Rectal smooth muscle tissue (tissue), 1 donor: ENCODE data around the gene WDR33.

ENCODE experiments used
- H3K27ac ChIP-seq: one replicate; pipeline ENCODE4 v1.7.0; 2013; ENCODE audit warnings: low read depth, low read length, inconsistent platforms
- H3K27me3 ChIP-seq: one replicate; pipeline ENCODE4 v1.7.0; 2013; ENCODE audit warnings: low read length; ENCODE audit not compliant: control insufficient read depth, insufficient read depth
- H3K36me3 ChIP-seq: one replicate; pipeline ENCODE4 v1.7.0; 2013; ENCODE audit warnings: low read length; ENCODE audit not compliant: control insufficient read depth, insufficient read depth
- H3K4me1 ChIP-seq: one replicate; pipeline ENCODE4 v1.7.0; 2013; ENCODE audit warnings: low read length; ENCODE audit not compliant: control insufficient read depth, insufficient read depth
- H3K4me3 ChIP-seq: one replicate; pipeline ENCODE4 v1.7.0; 2013; ENCODE audit warnings: low read length
- H3K9ac ChIP-seq: one replicate; pipeline ENCODE4 v1.7.0; 2013; ENCODE audit warnings: low read length

Gene WDR33

DNA sequence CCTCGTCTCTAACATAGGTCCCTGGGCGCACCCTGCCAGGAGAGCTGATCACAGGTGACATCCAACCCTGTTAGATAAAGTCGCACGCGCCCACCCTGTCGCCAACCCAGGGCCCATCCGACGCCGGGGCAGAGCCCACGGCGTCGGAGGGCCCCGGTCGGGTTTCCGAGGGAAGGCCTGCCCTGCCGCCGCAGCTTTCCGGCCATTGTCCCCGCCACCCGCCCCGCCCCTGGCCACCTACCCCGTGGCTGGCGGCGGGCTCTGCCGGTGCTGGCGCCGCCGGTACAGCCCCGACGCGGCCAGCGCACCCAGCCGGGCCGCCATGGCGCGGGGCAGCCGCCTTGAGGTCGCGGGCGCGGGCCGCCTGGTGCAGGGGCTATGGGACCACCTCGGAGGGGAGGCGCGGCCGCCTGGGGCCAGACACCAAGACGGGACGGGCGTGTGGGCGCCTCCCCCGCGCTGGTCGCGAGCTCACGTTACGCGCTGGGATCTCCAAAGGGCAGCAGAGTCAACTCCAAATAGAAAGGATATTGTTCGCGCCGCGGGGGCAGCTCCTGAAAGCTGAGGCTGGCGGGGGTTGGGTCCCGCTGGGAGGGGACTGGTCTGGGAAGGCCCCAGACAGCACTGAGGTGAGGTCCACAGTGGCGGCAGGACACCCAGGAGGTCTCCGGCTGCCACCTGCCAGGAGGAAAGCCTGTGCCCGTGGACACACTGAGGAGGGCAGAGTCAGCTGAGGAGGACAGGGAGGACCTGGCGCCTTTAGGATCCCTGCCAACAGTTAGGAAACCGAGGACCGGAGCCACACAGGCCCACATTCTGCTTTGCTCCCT, 146.7 kb downstream of the WDR33 start:
- Histone ChIP-seq H3K4me1 (peaks cover 62% of the 10 kb centered on the region), H3K36me3 (no peaks in the 10 kb centered on the region), H3K4me3 (peak overlapping the region; percentile 46), H3K27me3 (no peaks in the 10 kb centered on the region), H3K9ac (peak overlapping the region; percentile 19), H3K27ac (peak overlapping the region; percentile 75)

DNA sequence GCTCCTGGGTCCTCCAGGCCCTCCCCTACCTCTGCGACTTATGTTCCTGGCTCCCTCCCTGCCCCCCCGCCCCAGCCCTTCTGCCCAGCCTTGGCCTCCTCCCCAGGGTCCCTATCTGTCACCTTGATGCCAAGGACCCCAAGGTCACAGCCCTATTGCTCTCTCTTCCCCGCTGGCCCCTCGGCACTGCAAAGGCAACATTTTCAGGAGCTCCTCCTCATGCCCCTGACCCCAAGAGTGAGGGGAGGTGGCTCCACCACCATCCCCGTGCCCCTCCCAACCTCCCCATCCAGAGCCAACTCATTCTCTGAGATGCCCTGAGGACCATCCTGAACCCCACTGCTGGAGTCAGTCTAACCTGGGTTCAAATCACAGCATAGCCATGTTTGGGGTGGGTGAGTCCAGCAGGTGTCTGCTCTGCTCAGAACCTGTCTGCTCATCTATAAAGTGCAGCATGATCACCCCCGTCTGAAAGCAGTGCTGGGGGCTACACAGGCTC, 147.4 kb downstream of the WDR33 start:
- Histone ChIP-seq H3K36me3 (no peaks in the 10 kb centered on the region), H3K27ac (peak overlapping the region; percentile 75), H3K4me1 (peaks cover 68% of the 10 kb centered on the region), H3K9ac (no peak overlapping the region), H3K4me3 (peak overlapping the region; percentile 28), H3K27me3 (no peaks in the 10 kb centered on the region)

DNA sequence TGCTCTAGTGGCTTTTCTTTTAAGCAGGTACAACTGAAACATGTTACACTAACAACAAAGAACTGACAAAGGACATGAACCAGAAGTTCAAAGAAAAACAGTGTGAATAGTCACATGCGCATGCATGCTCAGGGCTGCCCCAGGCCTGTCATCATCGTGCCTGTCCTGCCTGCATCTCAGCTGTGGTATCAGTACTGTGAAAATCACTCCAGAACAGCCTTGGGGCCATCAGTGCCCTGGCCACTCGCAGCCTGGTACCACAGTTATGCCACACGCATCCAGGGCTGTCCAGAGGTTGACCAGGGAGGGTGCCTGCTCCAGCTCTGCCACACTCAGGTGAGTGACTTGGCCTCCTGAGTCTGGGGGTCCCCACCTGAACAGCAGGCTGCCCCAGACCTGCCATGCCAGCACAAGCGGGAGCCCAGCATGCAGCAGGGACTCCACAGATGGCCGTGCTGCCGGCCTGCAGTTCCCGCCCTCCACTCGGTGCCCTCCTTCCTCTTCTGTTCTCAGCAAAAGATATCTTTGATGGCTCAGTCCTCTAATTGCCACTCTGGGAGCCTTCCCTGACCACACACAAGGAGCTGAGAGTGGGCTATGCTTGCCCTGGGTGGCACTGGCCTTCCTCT, 147.9 kb downstream of the WDR33 start:
- Histone ChIP-seq H3K27me3 (no peaks in the 10 kb centered on the region), H3K9ac (no peak overlapping the region), H3K4me1 (peaks cover 74% of the 10 kb centered on the region), H3K27ac (peak overlapping the region; percentile 75), H3K36me3 (no peaks in the 10 kb centered on the region), H3K4me3 (peak overlapping the region; percentile 43)

DNA sequence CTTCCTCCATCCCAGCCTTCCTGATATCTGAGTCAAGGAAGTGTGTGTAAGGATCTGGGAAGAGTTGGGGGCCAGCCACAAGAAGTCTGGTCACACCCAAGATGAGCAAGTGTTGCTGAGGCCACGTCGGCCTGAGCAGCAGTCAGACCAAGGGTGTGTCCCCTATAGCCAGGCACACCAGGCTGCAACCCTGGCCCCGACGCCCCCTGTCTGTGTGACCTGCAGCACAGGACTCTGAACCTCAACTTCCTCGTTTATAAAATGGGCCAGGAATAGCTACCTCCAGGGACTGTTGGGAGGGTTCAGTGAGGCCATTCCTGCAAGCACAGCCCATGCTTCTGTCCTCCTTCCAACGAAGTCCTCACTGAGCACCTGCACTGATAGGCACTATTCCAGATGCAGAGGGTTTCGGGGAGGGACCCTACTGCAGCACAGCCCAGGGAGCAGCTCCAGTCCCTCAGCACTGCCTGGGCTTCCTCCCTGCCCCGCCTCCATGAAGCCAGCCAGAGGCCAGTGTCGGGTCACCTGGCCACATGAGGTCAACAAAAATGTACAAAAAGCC, 148.9 kb downstream of the WDR33 start:
- Histone ChIP-seq H3K36me3 (peaks cover under 1% of the 10 kb centered on the region), H3K4me1 (peaks cover 81% of the 10 kb centered on the region), H3K4me3 (no peak overlapping the region), H3K27me3 (no peaks in the 10 kb centered on the region), H3K27ac (peak overlapping the region; percentile 99), H3K9ac (no peak overlapping the region)

DNA sequence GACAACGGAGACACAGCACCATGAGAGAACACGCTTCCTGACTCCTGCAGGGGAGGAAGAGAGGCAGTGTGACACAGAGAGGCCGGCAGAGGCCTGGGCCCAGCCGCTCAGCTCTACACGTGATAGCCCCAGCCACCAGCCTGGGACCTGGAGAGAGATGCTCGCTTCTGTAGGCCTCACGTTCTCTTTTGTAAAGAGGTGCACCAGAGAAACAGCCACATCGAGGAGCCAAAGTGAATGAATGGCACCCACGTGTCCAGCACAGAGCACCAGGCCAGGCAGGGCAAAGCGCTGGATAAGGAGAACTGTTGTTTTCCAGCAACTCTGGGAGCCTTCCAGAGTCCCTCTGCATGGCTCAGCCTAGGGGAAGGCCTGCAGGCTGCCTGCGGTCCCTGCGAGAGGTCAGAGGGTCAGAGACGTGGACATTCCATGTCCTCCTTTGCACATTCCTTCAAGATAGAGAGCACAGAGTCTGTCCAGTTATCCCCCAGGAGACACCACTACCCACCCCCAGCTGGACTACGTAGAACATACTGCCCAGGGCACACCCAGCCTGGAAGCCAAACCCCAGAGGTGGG, 149.8 kb downstream of the WDR33 start:
- Histone ChIP-seq H3K36me3 (peaks cover 5% of the 10 kb centered on the region), H3K4me3 (peak overlapping the region; percentile 19), H3K4me1 (peaks cover 79% of the 10 kb centered on the region), H3K9ac (no peak overlapping the region), H3K27ac (peak overlapping the region; percentile 99), H3K27me3 (no peaks in the 10 kb centered on the region)

DNA sequence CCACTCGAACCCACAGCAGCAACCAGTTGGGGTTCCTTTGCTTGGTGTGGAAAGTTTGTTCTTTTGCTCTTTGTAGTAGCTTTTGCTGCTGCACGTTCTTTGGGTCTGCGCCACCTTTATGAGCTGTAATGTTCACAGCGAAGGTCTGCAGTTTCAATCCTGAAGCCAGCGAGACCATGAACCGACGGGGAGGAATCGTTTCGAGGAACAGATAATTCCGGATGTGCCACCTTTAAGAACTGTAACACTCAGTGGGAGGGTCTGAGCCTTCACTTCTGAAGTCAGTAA, 150.7 kb downstream of the WDR33 start:
- Histone ChIP-seq H3K27me3 (no peaks in the 10 kb centered on the region), H3K4me1 (peaks cover 80% of the 10 kb centered on the region), H3K4me3 (no peak overlapping the region), H3K27ac (peak overlapping the region; percentile 99), H3K9ac (no peak overlapping the region), H3K36me3 (peaks cover 5% of the 10 kb centered on the region)

DNA sequence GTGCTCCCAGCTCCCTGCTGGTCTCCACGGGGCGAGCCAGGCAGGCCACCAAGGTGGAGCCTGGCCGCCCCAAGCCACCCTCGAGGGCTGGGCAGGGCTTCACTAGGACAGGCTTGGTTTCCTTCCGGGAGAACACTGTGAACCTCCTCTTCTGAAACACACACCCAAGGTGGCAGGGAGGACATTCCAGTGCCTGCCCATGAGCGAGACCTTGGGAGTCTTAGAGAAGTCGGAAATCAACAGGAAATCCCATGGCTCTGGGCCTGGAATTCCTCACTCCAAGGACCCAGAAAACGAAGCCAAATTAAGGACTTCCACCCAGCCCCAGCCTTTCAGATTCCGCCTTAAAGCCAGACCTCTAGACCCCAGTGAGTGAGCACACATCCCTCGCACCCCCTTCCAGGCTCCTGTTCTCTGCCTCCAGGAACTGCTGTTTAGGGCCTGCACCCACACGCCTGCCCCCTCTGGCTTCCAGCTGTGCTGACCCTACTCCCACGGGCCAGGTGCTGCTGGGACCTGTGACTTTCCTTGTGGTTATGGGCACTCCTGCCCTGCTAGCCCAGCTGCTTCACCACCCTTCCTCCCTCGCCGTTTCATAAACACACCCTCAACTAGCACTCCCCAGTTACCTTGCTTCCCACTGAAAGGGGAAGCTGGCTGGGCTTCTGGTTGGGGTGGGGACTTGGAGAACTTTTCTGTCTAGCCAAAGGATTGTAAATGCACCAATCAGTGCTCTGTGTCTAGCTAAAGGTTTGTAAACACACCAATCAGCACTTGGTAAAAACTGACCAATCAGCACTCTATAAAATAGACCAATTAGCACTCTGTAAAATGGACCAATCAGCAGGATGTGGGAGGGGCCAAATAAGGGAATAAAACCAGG, 151.3 kb downstream of the WDR33 start:
- Histone ChIP-seq H3K4me3 (peak overlapping the region; percentile 45), H3K27me3 (no peaks in the 10 kb centered on the region), H3K36me3 (peaks cover 5% of the 10 kb centered on the region), H3K27ac (peak overlapping the region; percentile 99), H3K9ac (no peak overlapping the region), H3K4me1 (peaks cover 80% of the 10 kb centered on the region)

DNA sequence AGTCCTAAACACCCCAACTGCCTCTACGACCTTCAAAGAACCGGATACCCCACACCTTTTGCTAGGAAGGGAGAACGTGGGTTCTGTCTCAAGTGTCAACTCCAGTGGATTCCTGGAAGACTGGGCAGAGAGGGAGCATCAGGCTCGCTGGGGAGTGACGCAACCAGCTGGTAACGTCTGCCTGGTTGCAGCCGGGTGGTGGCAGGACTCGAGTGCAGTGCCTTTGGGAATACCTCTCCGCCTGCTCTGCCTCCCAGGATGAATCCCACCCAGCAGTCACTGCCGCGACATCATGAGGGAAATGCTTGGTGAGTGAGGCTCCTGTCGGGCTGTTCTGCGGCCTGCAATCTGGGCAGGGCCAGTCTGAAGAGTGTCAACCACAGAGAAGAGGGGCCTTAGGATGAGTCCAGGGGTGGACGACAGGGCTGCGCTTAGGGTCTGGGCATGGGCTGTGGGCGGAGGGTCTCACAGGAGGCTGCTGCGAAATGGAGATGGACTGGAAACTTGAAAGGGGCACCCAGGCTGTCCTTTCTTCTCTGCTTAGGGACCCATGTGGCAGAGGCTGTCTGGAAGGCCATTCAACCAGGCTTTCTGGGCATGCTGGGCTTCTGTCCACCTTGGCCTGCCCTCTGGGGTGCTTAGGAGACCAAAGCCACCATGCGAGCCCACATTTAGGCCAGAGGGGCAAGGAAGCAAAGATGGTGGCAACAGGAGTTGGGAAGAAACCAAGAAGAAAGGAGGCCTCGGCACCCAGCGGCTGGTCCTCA, 152.1 kb downstream of the WDR33 start:
- Histone ChIP-seq H3K36me3 (peaks cover 8% of the 10 kb centered on the region), H3K4me3 (peak overlapping the region; percentile 16), H3K9ac (peak overlapping the region; percentile 14), H3K27me3 (no peaks in the 10 kb centered on the region), H3K4me1 (peaks cover 85% of the 10 kb centered on the region), H3K27ac (peak overlapping the region; percentile 99)

DNA sequence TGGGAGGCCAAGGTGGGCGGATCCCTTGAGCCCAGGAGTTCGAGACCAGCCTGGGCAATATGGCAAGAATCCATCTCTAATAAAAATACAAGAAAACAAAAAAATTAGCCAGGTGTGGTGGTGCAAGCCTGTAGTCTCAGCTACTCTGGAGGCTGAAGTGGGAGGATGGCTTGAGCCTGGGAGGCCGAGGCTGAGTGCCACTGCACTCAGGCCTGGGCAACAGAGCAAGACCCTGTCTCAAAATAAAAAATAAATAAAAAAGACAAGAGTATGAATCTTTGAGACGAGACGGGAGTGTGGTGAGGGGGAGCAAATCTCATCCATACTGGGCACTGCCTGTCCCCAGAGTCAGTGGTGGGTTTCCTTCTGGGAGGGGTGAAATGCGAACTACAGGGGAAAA, 152.8 kb downstream of the WDR33 start:
- Histone ChIP-seq H3K9ac (no peak overlapping the region), H3K4me3 (no peak overlapping the region), H3K36me3 (peaks cover 8% of the 10 kb centered on the region), H3K4me1 (peaks cover 87% of the 10 kb centered on the region), H3K27ac (peak overlapping the region; percentile 99), H3K27me3 (no peaks in the 10 kb centered on the region)

DNA sequence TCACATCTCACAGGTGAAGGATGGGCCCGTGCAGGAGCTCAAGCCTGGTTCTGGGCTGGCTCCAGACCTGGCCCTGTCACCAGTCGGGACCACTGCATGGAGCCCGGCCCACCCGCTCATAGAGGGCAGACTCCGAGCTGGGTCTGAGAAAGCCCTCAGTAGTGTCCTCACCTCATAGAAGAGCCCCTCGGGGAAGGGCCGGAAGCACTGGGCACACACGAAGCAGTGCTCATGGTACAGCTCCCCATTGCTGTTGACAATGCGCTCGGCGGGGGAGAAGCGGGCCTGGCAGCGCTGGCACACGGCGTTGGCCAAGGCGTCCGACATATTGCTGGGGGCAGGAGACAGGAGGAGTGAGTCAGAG, 153.8 kb downstream of the WDR33 start:
- Histone ChIP-seq H3K36me3 (peaks cover 8% of the 10 kb centered on the region), H3K27me3 (no peaks in the 10 kb centered on the region), H3K9ac (no peak overlapping the region), H3K4me1 (peaks cover 92% of the 10 kb centered on the region), H3K4me3 (no peak overlapping the region), H3K27ac (peak overlapping the region; percentile 99)

DNA sequence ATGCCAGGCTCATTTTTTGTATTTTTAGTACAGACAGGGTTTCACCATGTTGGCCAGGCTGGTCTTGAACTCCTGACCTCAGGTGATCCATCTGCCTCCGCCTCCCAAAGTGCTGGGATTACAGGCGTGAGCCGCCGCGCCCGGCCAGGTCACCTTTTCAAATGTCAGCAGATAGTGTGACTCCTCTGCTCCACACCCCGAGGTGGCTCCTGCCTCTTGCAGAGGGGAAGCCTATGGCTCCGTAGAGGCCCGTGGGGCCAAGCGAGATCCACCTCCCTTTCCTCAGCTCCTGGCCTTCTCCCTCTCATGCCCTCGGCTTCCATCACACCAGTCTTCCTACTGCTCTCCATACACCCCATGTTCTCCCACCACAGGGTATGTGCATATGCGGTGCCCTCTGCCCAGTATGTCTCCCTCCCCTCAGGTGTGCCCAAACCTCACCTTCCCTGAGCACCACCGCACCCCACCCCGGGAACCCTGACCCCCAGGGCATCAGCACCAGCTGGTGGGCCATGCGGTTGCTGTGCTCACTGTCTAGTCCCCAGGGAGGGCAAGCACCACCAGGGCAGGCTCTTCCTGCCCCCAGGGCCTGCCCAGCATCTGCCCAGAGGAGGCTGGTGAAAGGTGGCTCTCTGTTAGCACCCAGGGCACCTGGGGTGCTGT, 154.3 kb downstream of the WDR33 start:
- no peak overlapping the region for H3K4me3 ChIP-seq
- H3K36me3 ChIP-seq, result peaks cover 8% of the 10 kb centered on the region
- H3K9ac ChIP-seq, result peak overlapping the region; percentile 16
- H3K27ac ChIP-seq, result peak overlapping the region; percentile 99
- H3K4me1 ChIP-seq, result peaks cover 90% of the 10 kb centered on the region
- H3K27me3 ChIP-seq, result no peaks in the 10 kb centered on the region
